Kidney (tissue), 14 donors: ENCODE measurements around the gene PYGM. TPM values are rescaled to one million over a fixed set of nuclear protein-coding genes. Genes with fewer than 3 reads are reported as not detected.
A peak's percentile ranks its signal among the peaks of the same experiment; 100 is the strongest.

Source experiments
- DNase-seq, 5 donors: peaks; one replicate each; pipeline ENCODE4 v3.0.0-alpha.2; 2013 to 2020
- FAIRE-seq: peaks from 2 replicates; lab custom pipeline; 2012; peaks lifted over from hg19 to GRCh38; lab: Jason Lieb, UNC
- H3K27ac ChIP-seq, 2 donors: one replicate each; pipeline ENCODE4 v1.7.0; 2013; ENCODE audit warnings: low read depth in 2 of 2, low read length in 2 of 2, inconsistent platforms in 1 of 2
- H3K27me3 ChIP-seq: one replicate; pipeline ENCODE4 v1.7.1; 2013; ENCODE audit warnings: low read length, inconsistent platforms; ENCODE audit not compliant: control insufficient read depth, insufficient read depth
- H3K36me3 ChIP-seq, 3 donors: one replicate each; pipeline versions ENCODE4 v1.7.0 to v1.7.1; 2013; ENCODE audit warnings: low read length in 3 of 3, control low read depth in 1 of 3, inconsistent platforms in 1 of 3; ENCODE audit not compliant: insufficient read depth in 3 of 3, control insufficient read depth in 2 of 3
- H3K4me1 ChIP-seq, 3 donors: one replicate each; pipeline versions ENCODE4 v1.7.0 to v1.7.1; 2013; ENCODE audit warnings: low read length in 3 of 3, inconsistent platforms in 1 of 3, low read depth in 1 of 3; ENCODE audit not compliant: control insufficient read depth in 2 of 3, insufficient read depth in 2 of 3
- H3K4me3 ChIP-seq, 3 donors: one replicate each; pipeline versions ENCODE4 v1.7.0 to v1.8.1; 2013; ENCODE audit warnings: low read length in 3 of 3, control low read depth in 1 of 3, inconsistent platforms in 1 of 3
- H3K9ac ChIP-seq, 3 donors: one replicate each; pipeline versions ENCODE4 v1.7.0 to v1.7.1; 2013; ENCODE audit warnings: low read length in 3 of 3, control low read depth in 1 of 3, inconsistent platforms in 1 of 3
- H3K9me3 ChIP-seq, 3 donors: one replicate each; pipeline versions ENCODE4 v1.7.0 to v1.7.1; 2013; ENCODE audit warnings: low read length in 3 of 3, control low read depth in 1 of 3, inconsistent platforms in 1 of 3; ENCODE audit not compliant: control insufficient read depth in 2 of 3, insufficient read depth in 1 of 3
- intact Hi-C: fragments of 100-400 bp; cut with DNase I; formaldehyde crosslinking; loops from one replicate; pipeline ENCODE4 v1.11.1; 2022
- polyA plus RNA-seq: library from polyadenylated mRNA; stranded (reverse); fragments of 350-450 nt; fragmentation: Illumina TruSeq; extraction: RNeasy Lipid Tissue Mini Kit (QIAGEN cat#74804); gene quantifications from one replicate; pipeline ENCODE4 v1.2.3, GENCODE V29; 2014; ENCODE audit warnings: low read depth, low replicate concordance; ENCODE audit not compliant: insufficient read depth
- total RNA-seq: library from RNA; stranded (reverse); fragmentation: NEBNext Ultra II Directional; extraction: Animal tissue kit (Norgen Biotek cat#: 25700); gene quantifications from one replicate; pipeline ENCODE4 v1.2.1, GENCODE V29; 2021
- TF ChIP-seq, protein P1 (sequence below): IDR thresholded peaks from 3 replicates; pipeline ENCODE4 v1.5.1; 2012; ENCODE audit warnings: mild to moderate bottlenecking, moderate library complexity, borderline replicate concordance; ENCODE audit not compliant: insufficient read depth; ENCODE audit errors: extremely low read depth
- donor health status: control.
- donor health status: control.
- donor health status: control.
- donor health status: control.
- donor health status: control.
- donor health status: DM: yes; HTN: yes; CAD: no.
- donor health status: Normal renal cell carcinoma (clear cell type).

The PYGM gene
- total and polyA plus RNA-seq, 2 donors from 2014 or later, result 2.5 to 8.6 TPM

DNA sequence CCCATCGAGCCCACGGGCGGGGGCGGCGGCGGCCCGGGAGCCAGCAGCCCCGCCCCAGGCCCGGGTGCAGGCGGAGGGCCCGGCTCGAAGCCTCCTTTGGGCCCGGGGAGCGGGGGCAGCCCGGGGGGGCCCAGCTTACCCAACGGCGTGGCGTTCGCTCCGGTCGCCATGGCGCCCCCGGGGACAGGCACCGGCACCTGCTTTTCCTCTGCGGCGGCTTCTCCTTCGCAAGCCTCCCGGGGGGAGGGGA is 18.4 kb upstream of the PYGM start:
- Histone ChIP-seq H3K27me3 (no peaks in the 10 kb centered on the region), H3K9me3 (no peaks in the 10 kb centered on the region), H3K4me3 (peak overlapping the region in 1 of 3 donors; percentile 52), H3K4me1 (peaks cover 6 to 21% (median 14%) of the 10 kb centered on the region in 3 donors), H3K27ac (peak overlapping the region; percentile 98), H3K36me3 (peaks cover 20 to 34% (median 31%) of the 10 kb centered on the region in 3 donors), H3K9ac (peak overlapping the region in 2 of 3 donors; percentile 41 to 72)
- intact Hi-C loops, result no loop called here
- TF ChIP-seq, protein P1, sequence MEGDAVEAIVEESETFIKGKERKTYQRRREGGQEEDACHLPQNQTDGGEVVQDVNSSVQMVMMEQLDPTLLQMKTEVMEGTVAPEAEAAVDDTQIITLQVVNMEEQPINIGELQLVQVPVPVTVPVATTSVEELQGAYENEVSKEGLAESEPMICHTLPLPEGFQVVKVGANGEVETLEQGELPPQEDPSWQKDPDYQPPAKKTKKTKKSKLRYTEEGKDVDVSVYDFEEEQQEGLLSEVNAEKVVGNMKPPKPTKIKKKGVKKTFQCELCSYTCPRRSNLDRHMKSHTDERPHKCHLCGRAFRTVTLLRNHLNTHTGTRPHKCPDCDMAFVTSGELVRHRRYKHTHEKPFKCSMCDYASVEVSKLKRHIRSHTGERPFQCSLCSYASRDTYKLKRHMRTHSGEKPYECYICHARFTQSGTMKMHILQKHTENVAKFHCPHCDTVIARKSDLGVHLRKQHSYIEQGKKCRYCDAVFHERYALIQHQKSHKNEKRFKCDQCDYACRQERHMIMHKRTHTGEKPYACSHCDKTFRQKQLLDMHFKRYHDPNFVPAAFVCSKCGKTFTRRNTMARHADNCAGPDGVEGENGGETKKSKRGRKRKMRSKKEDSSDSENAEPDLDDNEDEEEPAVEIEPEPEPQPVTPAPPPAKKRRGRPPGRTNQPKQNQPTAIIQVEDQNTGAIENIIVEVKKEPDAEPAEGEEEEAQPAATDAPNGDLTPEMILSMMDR, result no peak
- FAIRE-seq, result no peak
- no peak for DNase-seq

GRCh38 chr11:64777449-64778222 is 17.9 kb upstream of the PYGM start:
- Histone ChIP-seq H3K4me3 (peak overlapping the region; percentile 88 to 99 (median 96)), H3K9me3 (no peaks in the 10 kb centered on the region), H3K36me3 (peaks cover 25 to 39% (median 36%) of the 10 kb centered on the region in 3 donors), H3K9ac (peak overlapping the region; percentile 74 to 93 (median 88)), H3K27ac (peak overlapping the region; percentile 98), H3K4me1 (peaks cover 6 to 26% (median 14%) of the 10 kb centered on the region in 3 donors), H3K27me3 (no peaks in the 10 kb centered on the region)
- intact Hi-C loops, result no loop called here
- TF ChIP-seq, protein P1, result no peak
- DNase-seq (peak; percentile 84 to 95 (median 91)), FAIRE-seq (no peak)

DNA sequence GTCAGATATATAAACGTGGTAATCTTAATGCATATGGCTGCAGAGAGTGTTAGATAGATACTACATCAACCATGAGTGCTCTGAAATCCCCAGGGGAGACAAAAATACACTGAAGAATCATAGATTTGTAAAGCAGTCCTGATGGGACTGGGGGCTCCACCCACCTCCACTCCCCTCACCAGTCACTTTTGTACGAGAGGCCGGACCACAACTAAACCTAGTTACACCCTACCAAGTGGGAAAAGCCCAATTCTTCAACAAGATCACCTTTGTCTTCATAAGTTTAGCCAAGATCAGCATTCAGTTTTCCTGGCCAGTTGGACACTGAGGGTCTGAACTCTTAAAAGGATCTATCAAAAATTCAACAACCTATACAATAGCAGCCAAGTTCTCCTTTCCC is 17.1 kb upstream of the PYGM start:
- Histone ChIP-seq H3K4me3 (peak overlapping the region; percentile 88 to 99 (median 96)), H3K36me3 (peaks cover 28 to 47% (median 42%) of the 10 kb centered on the region in 3 donors), H3K27me3 (no peaks in the 10 kb centered on the region), H3K27ac (peak overlapping the region in 1 of 2 donors; percentile 59), H3K4me1 (peaks cover 6 to 27% (median 14%) of the 10 kb centered on the region in 3 donors), H3K9me3 (no peaks in the 10 kb centered on the region), H3K9ac (peak overlapping the region; percentile 74 to 93 (median 88))
- intact Hi-C loops, result no loop called here
- FAIRE-seq, result no peak
- TF ChIP-seq, protein P1, result no peak
- DNase-seq, result peak in 2 of 5 donors; percentile 22
